Measurements from ENCODE around the gene NEK1. TPM values are rescaled to one million over a fixed set of nuclear protein-coding genes. Genes with fewer than 3 reads are reported as not detected.
A peak's percentile ranks its signal among the peaks of the same experiment; 100 is the strongest.

NEK1 gene
- total RNA-seq, 2 donors from 2014 or later, result 10.4 to 13.8 TPM

DNA sequence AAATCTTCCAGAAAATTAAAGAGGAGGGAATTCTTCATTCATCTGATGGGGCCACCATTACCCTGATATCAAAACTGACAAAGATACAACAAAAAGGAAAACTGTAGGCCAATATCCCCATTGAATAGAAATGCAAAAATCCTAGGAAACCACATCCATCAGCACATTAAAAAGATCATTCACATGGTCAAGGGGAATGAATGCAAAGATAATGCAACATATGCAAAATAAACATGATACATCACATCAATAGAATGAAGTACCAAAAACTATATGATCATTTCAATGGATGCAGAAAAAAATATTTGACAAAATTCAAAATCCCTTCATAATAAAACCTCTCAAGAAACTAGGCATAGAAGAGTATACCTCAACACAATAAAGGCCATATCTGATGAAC lies 232.7 kb downstream of the NEK1 start:
- Mint-ChIP-seq H3K4me3 (no peak overlapping the region), H3K36me3 (ENCODE audit: low read depth) (no peaks in the 10 kb centered on the region), H3K9me3 (peaks cover 8% of the 10 kb centered on the region), H3K27me3 (no peaks in the 10 kb centered on the region), H3K4me1 (no peaks in the 10 kb centered on the region), H3K27ac (no peak overlapping the region)
- no peak for ATAC-seq (replicated peaks)

DNA sequence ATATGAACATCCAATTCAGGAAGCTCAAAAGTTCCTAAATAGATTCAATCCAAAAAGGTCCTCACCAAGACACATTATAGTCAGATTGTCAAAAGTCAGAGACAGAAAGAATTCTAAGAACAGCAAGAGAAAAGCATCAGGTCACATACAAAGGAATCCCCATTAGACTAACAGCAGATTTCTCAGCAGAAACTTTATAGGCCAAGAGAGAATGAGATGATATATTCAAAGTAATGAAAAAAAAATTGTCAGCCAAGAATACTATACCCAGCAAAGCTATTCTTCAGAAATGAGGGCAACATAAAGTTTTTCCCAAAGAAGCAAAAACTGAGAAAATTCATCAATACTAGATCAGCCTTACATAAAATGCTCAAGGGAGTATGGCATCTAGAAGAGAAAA lies 235.0 kb downstream of the NEK1 start:
- no peak overlapping the region for H3K27ac Mint-ChIP-seq
- H3K27me3 Mint-ChIP-seq, result no peaks in the 10 kb centered on the region
- ATAC-seq (replicated peaks), result no peak
- no peaks in the 10 kb centered on the region for H3K4me1 Mint-ChIP-seq
- H3K9me3 Mint-ChIP-seq, result peaks cover 8% of the 10 kb centered on the region
- H3K4me3 Mint-ChIP-seq, result no peak overlapping the region
- H3K36me3 Mint-ChIP-seq (ENCODE audit: low read depth), result no peaks in the 10 kb centered on the region

DNA sequence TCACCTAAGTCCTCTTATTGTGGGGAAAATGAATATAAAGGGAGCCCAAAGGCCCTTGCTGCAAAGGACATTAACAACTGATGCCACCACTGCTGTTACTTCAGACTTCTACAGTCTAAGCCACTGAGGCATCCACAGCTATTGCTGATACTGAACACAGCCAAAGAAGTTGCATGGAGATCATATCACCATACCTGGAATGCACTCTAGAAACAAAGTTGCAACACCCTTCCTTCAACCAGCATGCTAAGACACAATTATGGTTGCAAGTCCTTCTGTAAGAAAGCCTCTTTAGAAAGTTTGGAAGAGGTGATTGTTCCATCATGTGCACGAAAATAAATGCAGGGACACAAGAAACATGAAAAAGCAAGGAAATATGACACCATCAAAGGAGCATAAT lies 236.0 kb downstream of the NEK1 start:
- no peak for ATAC-seq (replicated peaks)
- no peak overlapping the region for H3K27ac Mint-ChIP-seq
- H3K36me3 Mint-ChIP-seq (ENCODE audit: low read depth), result no peaks in the 10 kb centered on the region
- no peaks in the 10 kb centered on the region for H3K27me3 Mint-ChIP-seq
- H3K9me3 Mint-ChIP-seq, result peaks cover 8% of the 10 kb centered on the region
- H3K4me3 Mint-ChIP-seq, result no peak overlapping the region
- no peaks in the 10 kb centered on the region for H3K4me1 Mint-ChIP-seq

DNA sequence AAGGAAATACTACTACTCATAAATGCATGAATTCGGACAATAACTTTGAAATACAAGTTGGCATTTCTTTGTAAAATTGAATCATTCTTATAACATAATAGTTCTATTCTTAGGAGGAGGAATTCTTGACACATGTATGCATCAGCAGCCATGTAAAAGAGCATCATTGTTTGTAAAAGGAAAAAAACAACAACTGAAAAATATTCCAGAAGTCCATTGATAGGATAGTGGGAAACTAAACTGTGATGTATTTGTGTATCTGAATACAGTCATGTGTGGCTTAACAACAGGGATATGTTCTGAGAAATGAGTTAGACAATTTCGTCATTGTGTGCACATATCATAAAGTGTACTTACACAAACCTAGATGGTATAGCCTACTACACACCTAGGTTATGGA lies 239.6 kb downstream of the NEK1 start:
- Mint-ChIP-seq H3K9me3 (peaks cover 8% of the 10 kb centered on the region), H3K4me1 (no peaks in the 10 kb centered on the region), H3K27me3 (no peaks in the 10 kb centered on the region), H3K4me3 (no peak overlapping the region), H3K36me3 (ENCODE audit: low read depth) (no peaks in the 10 kb centered on the region), H3K27ac (no peak overlapping the region)
- ATAC-seq (replicated peaks), result no peak

DNA sequence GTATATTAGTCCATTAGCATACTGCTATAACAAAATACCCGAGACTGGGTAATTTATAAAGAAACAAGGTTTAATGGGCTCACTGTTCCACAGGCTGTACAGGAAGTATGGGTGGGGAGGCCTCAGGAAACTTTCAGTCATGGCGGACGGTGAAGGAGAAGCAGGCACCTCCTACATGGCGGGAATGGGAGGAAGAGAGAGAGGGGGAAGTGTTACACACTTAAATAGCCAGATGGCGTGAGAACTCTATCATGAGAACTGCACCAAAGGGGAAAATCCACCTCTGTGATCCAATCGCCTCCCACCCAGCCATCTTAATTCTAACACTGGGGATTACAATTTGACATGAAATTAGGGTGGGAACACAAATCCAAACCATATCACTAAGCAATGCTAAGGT lies 242.7 kb downstream of the NEK1 start:
- Mint-ChIP-seq H3K27me3 (no peaks in the 10 kb centered on the region), H3K4me3 (no peak overlapping the region), H3K9me3 (peaks cover 4% of the 10 kb centered on the region), H3K36me3 (ENCODE audit: low read depth) (no peaks in the 10 kb centered on the region), H3K27ac (no peak overlapping the region), H3K4me1 (no peaks in the 10 kb centered on the region)
- no peak for ATAC-seq (replicated peaks)

DNA sequence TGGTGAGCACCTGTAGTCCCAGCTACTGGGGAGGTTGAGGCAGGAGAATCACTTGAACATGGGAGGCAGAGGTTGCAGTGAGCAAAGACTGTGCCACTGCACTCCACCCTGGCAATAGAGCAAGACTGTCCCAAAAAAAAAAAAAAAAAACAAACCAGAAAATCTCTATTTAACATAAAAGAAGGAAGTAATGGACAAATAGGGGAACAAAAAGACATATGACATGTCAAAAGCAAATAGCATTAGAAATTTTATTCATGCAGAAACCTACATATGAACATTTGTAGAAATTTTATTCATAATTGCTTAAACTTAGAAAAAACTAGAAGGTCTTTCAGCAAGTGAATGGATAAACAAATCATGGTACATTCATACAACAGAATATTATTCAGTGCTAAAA lies 244.6 kb downstream of the NEK1 start:
- Mint-ChIP-seq H3K27ac (no peak overlapping the region), H3K4me1 (no peaks in the 10 kb centered on the region), H3K9me3 (peaks cover 4% of the 10 kb centered on the region), H3K27me3 (no peaks in the 10 kb centered on the region), H3K4me3 (no peak overlapping the region), H3K36me3 (ENCODE audit: low read depth) (no peaks in the 10 kb centered on the region)
- no peak for ATAC-seq (replicated peaks)

DNA sequence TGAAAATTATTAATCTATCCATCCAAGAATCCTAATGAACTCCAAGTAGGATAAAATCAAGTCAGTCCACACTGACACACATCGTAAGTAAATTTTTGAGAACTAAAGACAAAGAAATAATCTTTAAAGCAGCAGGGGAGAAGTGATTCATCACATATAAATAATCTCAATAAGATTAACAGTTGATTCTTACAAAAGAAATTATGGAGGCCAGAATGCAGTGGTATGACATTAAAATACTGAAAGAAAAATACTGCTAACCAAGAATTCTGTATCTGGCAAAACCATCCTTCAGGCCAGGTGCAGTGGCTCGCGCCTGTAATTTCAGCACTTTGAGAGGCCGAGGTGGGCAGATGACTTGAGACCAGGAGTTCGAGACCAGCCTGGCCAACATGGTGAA lies 245.6 kb downstream of the NEK1 start:
- no peak overlapping the region for H3K4me3 Mint-ChIP-seq
- no peaks in the 10 kb centered on the region for H3K36me3 Mint-ChIP-seq (ENCODE audit: low read depth)
- H3K4me1 Mint-ChIP-seq, result no peaks in the 10 kb centered on the region
- H3K27ac Mint-ChIP-seq, result no peak overlapping the region
- peaks cover 7% of the 10 kb centered on the region for H3K27me3 Mint-ChIP-seq
- no peak for ATAC-seq (replicated peaks)
- H3K9me3 Mint-ChIP-seq, result peaks cover 4% of the 10 kb centered on the region

DNA sequence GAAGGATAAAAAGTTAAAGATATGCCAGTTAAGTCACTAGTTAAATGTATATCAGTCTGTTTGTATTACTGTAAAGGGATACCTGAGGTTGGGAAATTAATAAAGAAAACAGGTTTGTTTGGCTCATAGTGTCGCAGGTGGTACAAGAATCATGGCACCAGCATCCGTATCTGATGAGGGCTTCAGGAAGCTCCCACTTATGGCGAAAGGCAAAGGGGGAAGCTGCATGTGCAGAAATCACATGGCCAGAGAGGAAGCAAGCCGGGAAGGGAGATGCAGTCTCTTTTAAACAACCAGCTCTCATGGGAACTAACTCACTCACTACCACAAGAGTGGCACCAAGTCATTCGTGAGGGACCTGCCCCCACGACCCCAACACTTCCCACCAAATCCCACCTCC lies 249.8 kb downstream of the NEK1 start:
- Mint-ChIP-seq H3K27me3 (peaks cover 12% of the 10 kb centered on the region), H3K4me1 (no peaks in the 10 kb centered on the region), H3K9me3 (peaks cover 4% of the 10 kb centered on the region), H3K36me3 (ENCODE audit: low read depth) (no peaks in the 10 kb centered on the region), H3K27ac (no peak overlapping the region), H3K4me3 (no peak overlapping the region)
- ATAC-seq (replicated peaks), result no peak

DNA sequence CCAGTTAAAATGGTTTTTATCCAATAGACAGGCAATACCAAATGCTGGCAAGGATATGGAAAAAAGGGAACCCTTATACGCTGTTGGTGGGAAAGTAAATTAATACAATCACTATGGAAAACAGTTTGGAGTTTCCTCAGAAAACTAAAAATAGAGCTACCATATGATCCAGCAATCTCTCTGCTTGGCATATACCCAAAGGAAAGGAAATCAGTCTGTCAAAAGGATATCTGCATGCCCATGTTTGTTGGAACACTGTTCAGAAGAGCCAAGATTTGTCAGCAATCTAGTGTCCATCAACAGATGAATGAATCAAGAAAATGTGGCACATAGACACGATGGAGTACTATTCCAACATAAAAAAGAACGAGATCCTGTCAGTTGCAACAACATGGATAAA lies 250.6 kb downstream of the NEK1 start:
- no peak for ATAC-seq (replicated peaks)
- Mint-ChIP-seq H3K4me1 (no peaks in the 10 kb centered on the region), H3K4me3 (no peak overlapping the region), H3K27me3 (peaks cover 12% of the 10 kb centered on the region), H3K36me3 (ENCODE audit: low read depth) (no peaks in the 10 kb centered on the region), H3K27ac (no peak overlapping the region), H3K9me3 (peaks cover 3% of the 10 kb centered on the region)

DNA sequence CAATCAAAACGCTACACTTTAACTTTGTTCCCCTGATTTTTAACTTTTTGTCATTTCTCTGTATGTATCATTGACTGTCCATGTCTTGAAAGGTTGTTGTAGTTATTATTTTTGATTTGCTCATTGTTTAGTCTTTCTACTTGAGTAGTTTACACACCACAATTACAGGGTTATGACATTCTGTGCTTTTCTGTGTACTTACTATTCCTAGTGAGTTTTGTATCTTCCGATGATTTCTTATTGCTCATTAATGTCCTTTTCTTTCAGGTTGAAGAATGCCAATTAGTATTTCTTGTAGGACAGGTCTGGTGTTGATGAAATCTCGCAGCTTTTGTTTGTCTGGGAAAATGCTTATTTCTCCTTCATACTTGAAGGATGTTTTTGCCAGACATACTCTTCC lies 252.4 kb downstream of the NEK1 start:
- ATAC-seq (replicated peaks), result no peak
- H3K4me3 Mint-ChIP-seq, result no peak overlapping the region
- H3K4me1 Mint-ChIP-seq, result no peaks in the 10 kb centered on the region
- no peaks in the 10 kb centered on the region for H3K36me3 Mint-ChIP-seq (ENCODE audit: low read depth)
- no peaks in the 10 kb centered on the region for H3K9me3 Mint-ChIP-seq
- H3K27me3 Mint-ChIP-seq, result peaks cover 12% of the 10 kb centered on the region
- H3K27ac Mint-ChIP-seq, result no peak overlapping the region

DNA sequence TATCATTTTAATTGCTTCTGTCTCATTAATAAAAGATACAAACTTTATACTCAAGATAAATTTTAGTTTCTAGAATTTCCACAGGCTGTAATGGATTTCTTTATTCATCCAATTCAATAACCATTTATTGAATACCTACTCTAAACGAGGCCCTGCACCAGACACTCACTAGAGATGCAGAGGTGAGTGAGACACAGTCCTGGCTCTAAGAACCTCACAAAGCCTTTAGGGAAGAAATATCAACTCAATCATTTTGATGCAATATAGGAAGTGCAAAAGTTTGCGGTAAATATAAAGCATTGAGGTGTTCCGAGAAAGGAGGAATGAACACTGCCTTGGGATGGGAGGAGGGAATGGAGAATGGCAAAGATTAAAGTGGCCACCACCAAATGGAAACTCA lies 260.0 kb downstream of the NEK1 start:
- Mint-ChIP-seq H3K36me3 (ENCODE audit: low read depth) (no peaks in the 10 kb centered on the region), H3K27ac (no peak overlapping the region), H3K4me3 (no peak overlapping the region), H3K9me3 (no peaks in the 10 kb centered on the region), H3K4me1 (no peaks in the 10 kb centered on the region), H3K27me3 (peaks cover 3% of the 10 kb centered on the region)
- ATAC-seq (replicated peaks), result no peak

DNA sequence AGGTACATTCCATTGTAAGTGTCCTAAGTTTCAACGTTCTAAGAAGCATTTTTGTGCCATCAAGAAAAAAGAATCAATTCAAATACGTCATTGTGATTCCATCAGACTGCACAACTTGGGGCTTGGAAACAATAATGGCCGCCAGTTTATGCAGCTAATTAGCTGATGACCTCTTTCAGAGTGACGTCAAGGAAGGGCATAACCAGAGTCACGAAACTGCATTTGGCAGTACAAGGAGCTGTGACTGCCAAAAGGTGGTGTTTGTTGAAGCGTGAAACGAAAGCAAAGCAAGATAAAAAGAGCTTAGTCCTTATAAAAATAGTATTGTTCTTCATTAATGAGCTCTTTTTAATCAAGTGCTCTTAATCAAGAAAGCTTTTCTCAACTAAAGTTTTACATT lies 260.5 kb downstream of the NEK1 start:
- Mint-ChIP-seq H3K9me3 (no peaks in the 10 kb centered on the region), H3K4me3 (no peak overlapping the region), H3K4me1 (no peaks in the 10 kb centered on the region), H3K27me3 (peaks cover 3% of the 10 kb centered on the region), H3K27ac (no peak overlapping the region), H3K36me3 (ENCODE audit: low read depth) (no peaks in the 10 kb centered on the region)
- ATAC-seq (replicated peaks), result no peak

DNA sequence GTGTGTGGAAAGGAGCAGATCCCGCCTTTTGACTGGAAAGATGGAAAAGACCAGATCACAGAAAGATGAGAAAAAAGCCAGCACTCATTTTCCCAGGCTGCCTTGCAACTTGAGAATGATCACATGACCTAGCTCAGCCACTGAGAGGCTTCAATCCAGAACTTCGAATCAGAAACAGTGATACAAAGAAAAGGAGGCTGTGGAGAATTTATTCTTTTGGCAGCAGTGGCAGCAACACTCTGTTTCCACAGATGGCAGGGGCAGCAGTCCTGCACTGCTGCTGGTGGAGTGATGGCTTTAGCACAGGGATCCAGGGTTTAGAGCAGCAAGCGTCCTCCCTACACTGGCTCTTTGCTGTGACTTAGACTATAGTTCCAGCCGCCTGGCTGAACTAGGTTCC lies 263.8 kb downstream of the NEK1 start:
- Mint-ChIP-seq H3K27me3 (peaks cover 3% of the 10 kb centered on the region), H3K9me3 (no peaks in the 10 kb centered on the region), H3K4me1 (no peaks in the 10 kb centered on the region), H3K27ac (no peak overlapping the region), H3K4me3 (no peak overlapping the region), H3K36me3 (ENCODE audit: low read depth) (no peaks in the 10 kb centered on the region)
- no peak for ATAC-seq (replicated peaks)

DNA sequence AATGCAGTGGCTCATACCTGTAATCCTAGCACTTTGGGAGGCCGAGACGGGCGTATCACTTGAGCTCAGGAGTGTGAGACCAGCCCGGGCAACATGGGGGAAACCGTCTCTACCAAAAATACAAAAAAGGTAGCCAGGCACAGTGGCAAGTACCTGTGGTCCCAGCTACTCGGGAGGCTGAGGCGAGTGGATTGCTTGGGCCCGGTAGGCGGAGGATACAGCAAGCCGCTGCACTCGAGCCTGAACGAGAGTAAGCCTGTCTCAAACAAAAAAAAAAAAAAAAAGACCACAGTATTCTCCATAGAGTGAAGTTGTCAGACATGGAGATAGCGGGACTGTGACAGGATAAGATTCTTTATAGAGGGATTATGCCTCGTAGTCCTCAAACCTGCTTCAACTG lies 265.5 kb downstream of the NEK1 start:
- no peak for ATAC-seq (replicated peaks)
- Mint-ChIP-seq H3K27me3 (peaks cover 3% of the 10 kb centered on the region), H3K4me1 (no peaks in the 10 kb centered on the region), H3K27ac (no peak overlapping the region), H3K9me3 (no peaks in the 10 kb centered on the region), H3K36me3 (ENCODE audit: low read depth) (no peaks in the 10 kb centered on the region), H3K4me3 (no peak overlapping the region)

DNA sequence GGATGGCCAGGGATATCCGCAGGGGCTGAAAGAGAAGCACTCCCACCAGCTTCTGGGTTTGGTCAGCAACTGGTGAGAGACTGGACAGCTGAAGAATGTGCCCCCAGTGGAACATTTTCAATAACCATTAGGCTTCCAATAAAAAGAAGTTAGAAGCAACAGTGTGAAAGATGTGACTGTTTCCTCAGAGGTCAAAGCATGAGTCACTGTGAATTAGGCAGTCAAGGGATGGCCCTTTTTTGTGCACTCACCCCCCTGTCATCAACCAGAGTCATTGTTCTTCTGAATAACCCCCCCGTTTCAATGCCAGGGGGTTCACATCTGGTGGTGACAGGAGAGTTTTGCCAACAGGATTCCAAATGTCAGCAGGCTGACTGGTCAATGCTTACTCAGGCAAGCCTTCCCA lies 267.1 kb downstream of the NEK1 start:
- Mint-ChIP-seq H3K4me3 (no peak overlapping the region), H3K9me3 (no peaks in the 10 kb centered on the region), H3K4me1 (no peaks in the 10 kb centered on the region), H3K27me3 (no peaks in the 10 kb centered on the region), H3K27ac (no peak overlapping the region), H3K36me3 (ENCODE audit: low read depth) (no peaks in the 10 kb centered on the region)
- peak; percentile 40 for ATAC-seq (replicated peaks)
